GM21723 (cell line): ENCODE results near the gene NAA20.

ENCODE experiments used
- ATAC-seq: cut with Tn5 transposase; IDR thresholded peaks from one replicate; pipeline ENCODE4 v1.9.1; 2021; ENCODE audit warnings: mild to moderate bottlenecking, moderate library complexity; ENCODE audit not compliant: unreplicated experiment

The NAA20 gene

GRCh38 chr20:20070871-20071726 lies 53.9 kb downstream of the NAA20 start:
- no peak for ATAC-seq

DNA sequence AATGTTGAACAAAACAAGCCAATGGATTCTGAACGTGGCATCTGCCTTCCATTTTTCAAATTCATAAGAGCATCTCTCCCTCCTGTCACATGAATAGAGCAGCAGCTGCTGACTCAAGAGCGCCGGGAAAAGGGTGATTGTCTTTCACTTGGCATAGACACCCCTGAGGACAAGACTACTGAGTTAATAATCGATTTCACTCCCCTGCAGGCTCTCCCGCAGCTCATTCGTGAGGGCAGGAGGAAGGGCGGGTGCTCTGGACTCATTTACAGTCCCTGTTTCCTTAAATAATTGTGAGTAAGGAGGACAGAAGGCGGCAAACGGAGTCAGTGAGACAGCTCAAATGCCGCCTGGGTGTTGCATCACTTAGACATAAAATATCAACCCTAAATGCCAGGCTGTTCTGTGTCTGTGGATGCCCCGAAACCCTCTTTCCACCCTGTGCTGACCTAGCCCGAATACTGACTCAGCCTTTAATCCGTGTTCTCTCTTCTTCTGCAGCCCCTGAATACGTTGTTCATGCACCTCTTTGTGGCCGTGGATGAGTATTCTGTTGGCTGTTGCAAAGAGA lies 56.7 kb downstream of the NAA20 start:
- ATAC-seq = no peak

DNA sequence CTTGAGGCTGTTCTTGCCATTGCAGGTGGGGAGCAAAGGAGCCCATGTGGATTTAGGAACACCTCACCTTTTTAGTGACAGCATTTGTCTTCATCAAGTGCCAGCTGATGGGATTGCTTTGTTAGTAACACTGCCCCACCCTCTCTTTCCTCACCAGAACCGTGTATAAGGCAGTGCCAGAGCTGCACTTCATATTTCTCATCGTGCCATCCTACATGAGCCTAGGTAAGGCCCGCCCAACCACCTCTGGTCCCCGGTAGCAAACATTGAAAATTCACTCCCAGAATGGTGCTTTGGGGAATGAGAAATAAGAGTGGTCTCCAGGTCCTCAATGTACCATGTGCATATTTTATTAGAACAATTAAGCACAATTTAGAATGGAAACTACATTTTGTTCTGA lies 57.9 kb downstream of the NAA20 start:
- no peak for ATAC-seq

- ATAC-seq = no peak
Observed at GRCh38 chr20:20076297-20077065, 59.3 kb downstream of the NAA20 start.

DNA sequence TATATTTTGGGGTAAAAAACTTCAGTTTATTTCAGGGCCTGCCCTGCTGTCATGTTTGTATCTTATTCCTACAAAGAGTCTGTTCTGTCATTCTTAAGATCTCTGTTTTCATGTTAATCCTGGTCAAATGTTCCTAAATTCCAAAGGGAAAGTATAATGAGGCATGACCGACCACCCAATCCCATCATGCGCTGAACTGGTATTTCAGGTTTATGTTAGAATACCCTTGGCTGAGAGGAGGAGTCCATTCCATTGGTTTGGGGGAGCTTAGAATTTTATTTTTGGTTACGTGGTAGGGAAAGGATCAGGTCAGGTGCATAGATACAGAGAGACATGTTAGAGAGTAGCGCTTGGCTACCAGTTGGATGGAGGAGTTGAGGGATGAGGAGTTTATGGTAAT lies 60.9 kb downstream of the NAA20 start:
- no peak for ATAC-seq

DNA sequence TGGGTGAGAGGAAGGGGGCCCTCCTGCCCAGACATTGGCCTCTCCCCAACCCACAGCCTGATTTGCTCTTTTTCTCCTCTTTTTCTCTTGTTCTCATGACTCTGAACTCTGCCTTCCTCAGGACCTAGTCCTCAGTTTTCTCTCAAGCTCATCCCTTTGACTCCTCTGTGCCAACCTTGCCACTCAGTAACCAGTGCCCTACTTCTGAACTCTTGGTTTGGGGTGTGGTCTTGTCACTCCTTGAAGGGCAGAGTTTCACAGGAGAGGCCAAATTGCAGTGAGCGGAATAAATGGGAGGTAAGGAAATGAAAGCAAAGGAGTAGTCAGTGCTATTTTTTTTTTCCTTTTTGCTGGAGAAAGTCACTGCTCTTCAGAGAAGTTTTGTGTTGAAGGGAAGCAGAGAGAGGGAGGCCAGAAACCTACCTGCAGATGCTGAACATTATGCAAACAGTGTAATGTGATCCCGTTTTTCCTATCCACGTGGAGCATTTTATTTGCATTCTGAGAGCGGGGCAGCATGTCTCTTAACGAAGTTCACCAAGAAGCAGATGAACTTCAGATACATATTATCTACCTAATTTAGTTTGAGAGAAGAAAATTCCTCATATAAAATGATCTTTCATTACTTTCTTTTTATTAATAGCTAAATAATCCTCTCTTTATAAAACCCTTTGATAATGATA lies 62.1 kb downstream of the NAA20 start:
- no peak for ATAC-seq
